ENCODE results near the gene REEP1.

DNA sequence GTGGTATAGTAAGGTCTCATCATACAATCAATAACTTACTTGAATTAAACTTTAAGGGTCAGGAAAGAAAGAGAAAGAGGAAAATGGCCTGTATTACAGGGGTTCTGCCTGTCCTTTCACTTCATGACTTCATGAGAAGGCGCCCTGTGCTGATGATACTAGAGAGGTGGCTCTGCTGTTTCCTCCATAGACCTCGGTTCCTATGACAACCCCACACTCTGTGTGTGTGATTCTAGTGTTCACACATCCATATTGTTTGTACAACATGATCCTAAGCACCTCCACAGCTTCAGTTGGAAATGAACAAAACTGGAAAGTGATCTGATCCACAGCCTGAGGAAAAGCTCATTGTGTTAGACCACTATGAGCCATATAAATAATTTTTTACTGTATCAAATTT, 7.0 kb upstream of the REEP1 start:
- TF ChIP-seq CTCF (conservative IDR thresholded peaks at IDR 0.05; ENCODE audit: low read length), result no peak
- TF ChIP-seq EZH2phosphoT487 (IDR thresholded peaks at IDR 0.05; ENCODE audit: borderline replicate concordance, low read depth, low read length), result no peak
